GM12878 (cell line): ENCODE measurements around the gene INHBE. TPM values are rescaled to one million over a fixed set of nuclear protein-coding genes. Genes with fewer than 3 reads are reported as not detected.

Experiments used
- CBX3 ChIP-seq: fragments of 200-600 bp; sonication (generic); IDR thresholded peaks from 2 replicates; pipeline ENCODE4 v1.6.1; 2016; ENCODE audit warnings: low read depth, borderline replicate concordance
- CBX5 ChIP-seq: sonication (generic); IDR thresholded peaks from 2 replicates; pipeline ENCODE4 v1.6.1; 2016; ENCODE audit warnings: low read depth, moderate library complexity, mild to moderate bottlenecking, inconsistent platforms
- HCFC1 ChIP-seq: fragments of 150-350 bp; IDR thresholded peaks from 2 replicates; pipeline ENCODE4 v1.6.1; 2014; ENCODE audit warnings: low read length
- HSF1 ChIP-seq: fragments of 150-350 bp; IDR thresholded peaks from 2 replicates; pipeline ENCODE4 v1.6.1; 2014; ENCODE audit warnings: mild to moderate bottlenecking, low read depth, low read length
- JUND ChIP-seq: IDR thresholded peaks from 2 replicates; pipeline ENCODE4 v1.6.1; 2012; ENCODE audit warnings: low read depth, mild to moderate bottlenecking, low read length, improper control_type of control experiment, moderate library complexity
- MEF2A ChIP-seq: IDR thresholded peaks from 2 replicates; pipeline ENCODE4 v1.6.1; 2011; ENCODE audit warnings: low read depth, mild to moderate bottlenecking, low read length, moderate library complexity; ENCODE audit not compliant: insufficient read depth
- NRF1 ChIP-seq: conservative IDR thresholded peaks from 2 replicates; pipeline ENCODE4 v1.6.1; 2011; ENCODE audit warnings: mild to moderate bottlenecking, low read depth, low read length, improper control_type of control experiment
- POLR2A ChIP-seq: IDR thresholded peaks from 2 replicates; pipeline ENCODE4 v1.6.1; 2011; ENCODE audit warnings: low read depth, mild to moderate bottlenecking, low read length
- POLR2AphosphoS5 ChIP-seq: IDR thresholded peaks from 2 replicates; pipeline ENCODE4 v1.6.1; 2011; ENCODE audit warnings: mild to moderate bottlenecking, low read length, inconsistent platforms
- RAD21 ChIP-seq: IDR thresholded peaks from 2 replicates; pipeline ENCODE4 v1.6.1; 2011; ENCODE audit warnings: mild to moderate bottlenecking, low read depth, low read length, moderate library complexity; ENCODE audit not compliant: insufficient read depth
- RBBP5 ChIP-seq: fragments of 200-600 bp; sonication (generic); conservative IDR thresholded peaks from 2 replicates; pipeline ENCODE4 v1.6.1; 2016
- SMAD5 ChIP-seq: IDR thresholded peaks from 2 replicates; pipeline ENCODE4 v1.6.1; 2016; ENCODE audit warnings: antibody characterized with exemption, low read depth
- SMARCA5 ChIP-seq: fragments of 450-650 bp; IDR thresholded peaks from 2 replicates; pipeline ENCODE4 v1.6.1; 2017; ENCODE audit warnings: mild to moderate bottlenecking
- SMC3 ChIP-seq: IDR thresholded peaks from 2 replicates; pipeline ENCODE4 v1.6.1; 2011; ENCODE audit warnings: low read length, improper control_type of control experiment, borderline replicate concordance
- SREBF1 ChIP-seq: IDR thresholded peaks from 2 replicates; pipeline ENCODE4 v1.6.1; 2012; ENCODE audit warnings: mild to moderate bottlenecking, low read length
- TAF1 ChIP-seq: IDR thresholded peaks from 2 replicates; pipeline ENCODE4 v1.6.1; 2011; ENCODE audit warnings: mild to moderate bottlenecking, low read depth, low read length, borderline replicate concordance
- TCF12 ChIP-seq: IDR thresholded peaks from 2 replicates; pipeline ENCODE4 v1.6.1; 2011; ENCODE audit warnings: low read depth, mild to moderate bottlenecking, low read length
- ZBTB11 ChIP-seq: fragments of 450-650 bp; formaldehyde crosslinking; IDR thresholded peaks from 2 replicates; pipeline ENCODE4 v1.5.0; 2022; ENCODE audit warnings: mild to moderate bottlenecking, missing genetic modification characterization
- polyA plus RNA-seq, 11 experiments: library from polyadenylated mRNA; depleted of rRNA in 4 of 11; unstranded in 6 of 11; stranded (reverse) in 5 of 11; fragments of >200 nt; fragmentation: Nextera tagmentation in 4 of 11; fragmentation: Illumina TruSeq in 1 of 11; extraction: Ambion mirVana in 4 of 11; extraction: Trizol in 1 of 11; gene quantifications; 1 replicate in 1 of 11; 2 replicates in 10 of 11; pipeline versions ENCODE4 v1.2.1 to v1.2.3, GENCODE V29; 2011 to 2016; ENCODE audit warnings: inconsistent platforms in 2 of 11, missing spikeins in 2 of 11, low read depth in 1 of 11
- total RNA-seq, 4 experiments: library from RNA; depleted of rRNA in 3 of 4; stranded (reverse); fragments of >200 nt in 3 of 4; fragmentation: Illumina TruSeq in 1 of 4; extraction: Trizol in 1 of 4; gene quantifications; 2 replicates each; pipeline versions ENCODE4 v1.2.1 to v1.2.3, GENCODE V29; 2013 to 2021
- TF ChIP-seq, protein P1 (sequence below): IDR thresholded peaks from 2 replicates; pipeline ENCODE4 v1.6.1; 2011; ENCODE audit warnings: low read depth, low read length, improper control_type of control experiment, borderline replicate concordance
- TF ChIP-seq, protein P2 (sequence below): fragments of 450-650 bp; IDR thresholded peaks from 2 replicates; pipeline ENCODE4 v1.6.1; 2018; ENCODE audit warnings: borderline replicate concordance, mild to moderate bottlenecking; ENCODE audit not compliant: partially characterized antibody

The INHBE gene
- total and polyA plus RNA-seq, 10 of the 15 experiments (the other 5 are each of a cell fraction or from before 2014, with no cell fraction given) = 0.09 to 2.5 (median 0.37) TPM

- peak; percentile 12; the same call in 1 of the 2 replicates for TF ChIP-seq HSF1
- TF ChIP-seq CBX3 = no peak
- TF ChIP-seq TCF12 = no peak
- TF ChIP-seq HCFC1 = peak; percentile 95
- no peak for TF ChIP-seq RBBP5
- TF ChIP-seq SMAD5 = peak; percentile 83; the same call in 1 of the 2 replicates
- no peak for TF ChIP-seq SMC3
- TF ChIP-seq MEF2A = no peak
- TF ChIP-seq SMARCA5 = 0 out of 2 replicates have a peak, but pooled peaks have one; percentile 41
- TF ChIP-seq, protein P1, sequence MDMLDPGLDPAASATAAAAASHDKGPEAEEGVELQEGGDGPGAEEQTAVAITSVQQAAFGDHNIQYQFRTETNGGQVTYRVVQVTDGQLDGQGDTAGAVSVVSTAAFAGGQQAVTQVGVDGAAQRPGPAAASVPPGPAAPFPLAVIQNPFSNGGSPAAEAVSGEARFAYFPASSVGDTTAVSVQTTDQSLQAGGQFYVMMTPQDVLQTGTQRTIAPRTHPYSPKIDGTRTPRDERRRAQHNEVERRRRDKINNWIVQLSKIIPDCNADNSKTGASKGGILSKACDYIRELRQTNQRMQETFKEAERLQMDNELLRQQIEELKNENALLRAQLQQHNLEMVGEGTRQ = no peak
- TF ChIP-seq NRF1 = no peak
- TF ChIP-seq CBX5 = peak; percentile 82; the same call in 1 of the 2 replicates
- no peak for TF ChIP-seq JUND
- TF ChIP-seq SREBF1 = 0 out of 2 replicates have a peak, but pooled peaks have one; percentile 28
- peak; percentile 95 for TF ChIP-seq POLR2A
- 0 out of 2 replicates have a peak, but pooled peaks have one; percentile 22 for TF ChIP-seq RAD21
- TF ChIP-seq, protein P2, sequence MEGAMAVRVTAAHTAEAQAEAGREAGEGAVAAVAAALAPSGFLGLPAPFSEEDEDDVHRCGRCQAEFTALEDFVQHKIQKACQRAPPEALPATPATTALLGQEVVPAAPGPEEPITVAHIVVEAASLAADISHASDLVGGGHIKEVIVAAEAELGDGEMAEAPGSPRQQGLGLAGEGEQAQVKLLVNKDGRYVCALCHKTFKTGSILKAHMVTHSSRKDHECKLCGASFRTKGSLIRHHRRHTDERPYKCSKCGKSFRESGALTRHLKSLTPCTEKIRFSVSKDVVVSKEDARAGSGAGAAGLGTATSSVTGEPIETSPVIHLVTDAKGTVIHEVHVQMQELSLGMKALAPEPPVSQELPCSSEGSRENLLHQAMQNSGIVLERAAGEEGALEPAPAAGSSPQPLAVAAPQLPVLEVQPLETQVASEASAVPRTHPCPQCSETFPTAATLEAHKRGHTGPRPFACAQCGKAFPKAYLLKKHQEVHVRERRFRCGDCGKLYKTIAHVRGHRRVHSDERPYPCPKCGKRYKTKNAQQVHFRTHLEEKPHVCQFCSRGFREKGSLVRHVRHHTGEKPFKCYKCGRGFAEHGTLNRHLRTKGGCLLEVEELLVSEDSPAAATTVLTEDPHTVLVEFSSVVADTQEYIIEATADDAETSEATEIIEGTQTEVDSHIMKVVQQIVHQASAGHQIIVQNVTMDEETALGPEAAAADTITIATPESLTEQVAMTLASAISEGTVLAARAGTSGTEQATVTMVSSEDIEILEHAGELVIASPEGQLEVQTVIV = peak; percentile 31
- peak; percentile 82; the same call in 1 of the 2 replicates for TF ChIP-seq POLR2AphosphoS5
- TF ChIP-seq TAF1 = peak; percentile 55; the same call in 1 of the 2 replicates
- TF ChIP-seq ZBTB11 = no peak
Observed at GRCh38 chr12:57487597-57488401, 32.7 kb downstream of the INHBE start, which contains the start of gene MARS1 (continued).
